ENCODE results near the gene SLC25A29. TPM values are rescaled to one million over a fixed set of nuclear protein-coding genes. Genes with fewer than 3 reads are reported as not detected.

The SLC25A29 gene
- total RNA-seq, 1 donor, result 19.9 TPM

DNA sequence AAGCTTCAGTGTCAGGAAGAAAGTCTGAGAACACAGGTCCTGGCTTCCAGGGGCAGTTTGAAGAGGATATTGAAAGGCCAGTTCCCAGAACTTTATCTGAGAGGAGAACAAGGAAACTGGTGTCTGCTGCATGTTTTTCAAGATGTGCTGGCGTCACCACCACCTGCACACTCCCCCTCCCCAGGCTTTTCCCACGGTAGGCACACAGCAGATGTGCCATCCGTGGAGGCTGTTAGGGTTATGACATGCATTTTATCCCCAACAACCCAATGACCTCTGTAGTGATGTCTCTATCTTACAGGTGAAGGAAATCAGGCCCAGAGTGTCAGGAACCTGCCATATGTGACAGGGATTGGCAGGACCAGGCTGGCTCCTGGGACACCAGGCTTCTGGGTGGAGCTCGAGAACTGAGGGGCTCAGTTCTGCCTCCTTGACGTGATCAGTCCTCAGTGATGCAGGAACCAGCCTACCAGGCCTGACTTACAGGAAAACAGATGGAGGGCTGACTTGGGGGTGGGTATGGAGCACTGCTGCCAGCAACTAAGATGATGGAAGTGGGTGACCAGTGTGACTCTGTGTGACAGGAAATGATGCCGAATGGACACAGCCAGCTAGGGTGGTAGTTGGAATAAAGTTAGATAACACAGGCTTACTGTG is 33.6 kb upstream of the SLC25A29 start:
- peak; percentile 14 for DNase-seq (ENCODE audit: insufficient read length, low spot score, missing footprints)
- Histone ChIP-seq H3K9me3 (ENCODE audit: low read depth, low read length) (no peaks in the 10 kb centered on the region), H3K4me2 (ENCODE audit: insufficient read depth, low read length) (no peak overlapping the region), H2AFZ (ENCODE audit: low read length) (no peak overlapping the region), H3K4me1 (ENCODE audit: insufficient read depth, low read length) (peaks cover 10% of the 10 kb centered on the region), H3K36me3 (ENCODE audit: insufficient read depth, low read length) (peaks cover 51% of the 10 kb centered on the region), H4K20me1 (ENCODE audit: insufficient read depth, low read length) (no peaks in the 10 kb centered on the region), H3K27ac (ENCODE audit: low read depth, low read length) (peak overlapping the region; percentile 80), H3K4me3 (ENCODE audit: insufficient read depth, low read length) (no peak overlapping the region), H3K79me2 (ENCODE audit: insufficient read depth, low read length) (no peaks in the 10 kb centered on the region), H3K27me3 (ENCODE audit: insufficient read depth, low read length) (no peaks in the 10 kb centered on the region)
- TF ChIP-seq, protein P1, sequence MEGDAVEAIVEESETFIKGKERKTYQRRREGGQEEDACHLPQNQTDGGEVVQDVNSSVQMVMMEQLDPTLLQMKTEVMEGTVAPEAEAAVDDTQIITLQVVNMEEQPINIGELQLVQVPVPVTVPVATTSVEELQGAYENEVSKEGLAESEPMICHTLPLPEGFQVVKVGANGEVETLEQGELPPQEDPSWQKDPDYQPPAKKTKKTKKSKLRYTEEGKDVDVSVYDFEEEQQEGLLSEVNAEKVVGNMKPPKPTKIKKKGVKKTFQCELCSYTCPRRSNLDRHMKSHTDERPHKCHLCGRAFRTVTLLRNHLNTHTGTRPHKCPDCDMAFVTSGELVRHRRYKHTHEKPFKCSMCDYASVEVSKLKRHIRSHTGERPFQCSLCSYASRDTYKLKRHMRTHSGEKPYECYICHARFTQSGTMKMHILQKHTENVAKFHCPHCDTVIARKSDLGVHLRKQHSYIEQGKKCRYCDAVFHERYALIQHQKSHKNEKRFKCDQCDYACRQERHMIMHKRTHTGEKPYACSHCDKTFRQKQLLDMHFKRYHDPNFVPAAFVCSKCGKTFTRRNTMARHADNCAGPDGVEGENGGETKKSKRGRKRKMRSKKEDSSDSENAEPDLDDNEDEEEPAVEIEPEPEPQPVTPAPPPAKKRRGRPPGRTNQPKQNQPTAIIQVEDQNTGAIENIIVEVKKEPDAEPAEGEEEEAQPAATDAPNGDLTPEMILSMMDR (IDR thresholded peaks at IDR 0.05; ENCODE audit: extremely low read depth, low read depth, low read length), result no peak

DNA sequence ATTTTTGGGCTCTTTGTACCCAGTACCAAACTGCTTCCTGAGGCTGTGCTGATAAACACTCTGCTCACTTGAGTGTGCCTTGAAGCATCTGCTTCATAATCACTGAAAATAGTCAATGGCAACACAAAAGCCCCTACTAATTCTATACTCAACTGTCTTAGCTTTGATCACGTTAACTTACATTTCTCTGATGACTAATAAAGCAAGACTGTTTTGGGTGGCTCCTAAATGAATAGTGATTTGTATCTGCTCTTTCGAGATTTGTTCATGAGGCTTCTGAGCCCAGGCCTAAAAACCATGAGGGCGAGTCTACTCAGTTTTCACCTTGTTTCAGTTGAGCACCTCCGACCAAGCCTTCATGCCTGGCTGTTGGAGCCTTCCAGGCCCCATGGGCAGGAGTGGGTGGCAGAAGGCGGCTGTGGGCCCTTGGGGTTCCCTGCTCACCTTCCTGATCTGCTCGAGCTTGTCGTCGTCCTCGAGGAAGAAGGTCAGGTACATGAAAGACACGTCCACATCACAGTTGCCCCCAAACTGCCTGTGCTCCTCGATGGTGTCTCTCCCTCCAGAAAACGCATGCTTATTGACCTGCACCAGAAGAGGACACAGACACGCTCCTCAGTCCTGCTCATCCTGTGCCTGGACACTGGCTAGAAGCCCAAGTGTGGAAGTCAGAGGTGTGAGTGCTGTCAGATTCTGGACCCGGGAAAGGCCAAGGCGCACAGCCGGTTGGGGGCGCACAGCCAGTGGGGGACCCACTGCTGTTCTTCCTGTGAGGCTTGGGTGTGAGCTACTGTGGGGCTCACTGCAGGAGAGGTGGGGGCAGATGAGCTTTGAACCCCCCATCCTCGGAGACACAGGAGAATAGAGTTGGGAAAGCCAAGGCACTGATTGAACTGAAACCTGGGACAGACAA is 30.6 kb upstream of the SLC25A29 start:
- no peaks in the 10 kb centered on the region for H4K20me1 ChIP-seq (ENCODE audit: insufficient read depth, low read length)
- H2AFZ ChIP-seq (ENCODE audit: low read length), result no peak overlapping the region
- peaks cover 41% of the 10 kb centered on the region for H3K36me3 ChIP-seq (ENCODE audit: insufficient read depth, low read length)
- H3K4me3 ChIP-seq (ENCODE audit: insufficient read depth, low read length), result no peak overlapping the region
- H3K27ac ChIP-seq (ENCODE audit: low read depth, low read length), result no peak overlapping the region
- TF ChIP-seq, protein P1 (IDR thresholded peaks at IDR 0.05; ENCODE audit: extremely low read depth, low read depth, low read length), result no peak
- H3K79me2 ChIP-seq (ENCODE audit: insufficient read depth, low read length), result no peaks in the 10 kb centered on the region
- DNase-seq (ENCODE audit: insufficient read length, low spot score, missing footprints), result peak; percentile 49
- no peak overlapping the region for H3K4me2 ChIP-seq (ENCODE audit: insufficient read depth, low read length)
- H3K9me3 ChIP-seq (ENCODE audit: low read depth, low read length), result no peaks in the 10 kb centered on the region
- H3K27me3 ChIP-seq (ENCODE audit: insufficient read depth, low read length), result no peaks in the 10 kb centered on the region
- peaks cover 8% of the 10 kb centered on the region for H3K4me1 ChIP-seq (ENCODE audit: insufficient read depth, low read length)

DNA sequence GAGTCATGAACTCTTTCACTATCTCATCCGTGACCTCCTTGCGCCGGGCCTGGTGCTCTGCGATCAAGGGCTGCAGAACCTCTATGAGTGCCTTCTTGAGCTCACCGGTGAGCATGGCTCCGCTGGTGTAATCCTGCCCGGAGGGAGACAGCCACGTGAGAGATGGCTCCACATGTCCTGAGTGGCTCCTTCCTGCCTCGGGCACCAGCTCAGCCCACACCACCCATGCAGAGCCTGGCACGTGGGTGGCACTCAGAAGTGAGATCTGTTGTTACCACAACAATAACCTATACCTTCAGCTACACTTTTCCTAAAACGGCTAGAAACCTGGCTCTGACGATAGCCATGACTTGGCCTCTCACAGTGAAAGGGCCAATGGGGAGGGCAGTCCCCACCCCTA is 28.7 kb upstream of the SLC25A29 start:
- no peaks in the 10 kb centered on the region for H3K9me3 ChIP-seq (ENCODE audit: low read depth, low read length)
- no peaks in the 10 kb centered on the region for H4K20me1 ChIP-seq (ENCODE audit: insufficient read depth, low read length)
- TF ChIP-seq, protein P1 (IDR thresholded peaks at IDR 0.05; ENCODE audit: extremely low read depth, low read depth, low read length), result no peak
- H2AFZ ChIP-seq (ENCODE audit: low read length), result no peak overlapping the region
- DNase-seq (ENCODE audit: insufficient read length, low spot score, missing footprints), result peak; percentile 66
- no peak overlapping the region for H3K4me3 ChIP-seq (ENCODE audit: insufficient read depth, low read length)
- no peaks in the 10 kb centered on the region for H3K79me2 ChIP-seq (ENCODE audit: insufficient read depth, low read length)
- H3K36me3 ChIP-seq (ENCODE audit: insufficient read depth, low read length), result peaks cover 33% of the 10 kb centered on the region
- no peak overlapping the region for H3K27ac ChIP-seq (ENCODE audit: low read depth, low read length)
- no peaks in the 10 kb centered on the region for H3K4me1 ChIP-seq (ENCODE audit: insufficient read depth, low read length)
- no peaks in the 10 kb centered on the region for H3K27me3 ChIP-seq (ENCODE audit: insufficient read depth, low read length)
- no peak overlapping the region for H3K4me2 ChIP-seq (ENCODE audit: insufficient read depth, low read length)

DNA sequence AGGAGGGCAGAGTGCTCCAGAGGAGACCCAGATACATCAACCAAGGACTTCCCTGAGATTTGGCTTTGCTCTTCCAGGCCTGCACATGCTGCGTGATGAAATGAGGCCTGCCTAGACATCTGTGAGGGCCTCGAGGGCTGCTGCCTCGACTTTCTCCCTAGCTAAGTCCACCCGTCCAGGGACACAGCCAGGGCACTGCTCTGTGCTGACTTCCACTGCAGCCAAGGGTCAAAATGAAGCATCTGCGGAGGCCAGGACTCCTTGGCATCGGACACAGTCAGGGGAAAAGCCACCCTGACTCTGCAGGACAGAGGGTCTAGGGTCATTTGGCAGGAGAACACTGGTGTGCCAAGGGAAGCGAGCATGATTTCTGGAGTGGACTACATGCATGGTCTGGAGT is 27.6 kb upstream of the SLC25A29 start:
- no peak overlapping the region for H3K4me3 ChIP-seq (ENCODE audit: insufficient read depth, low read length)
- no peaks in the 10 kb centered on the region for H3K79me2 ChIP-seq (ENCODE audit: insufficient read depth, low read length)
- peak; percentile 62 for DNase-seq (ENCODE audit: insufficient read length, low spot score, missing footprints)
- peaks cover 29% of the 10 kb centered on the region for H3K36me3 ChIP-seq (ENCODE audit: insufficient read depth, low read length)
- no peaks in the 10 kb centered on the region for H3K27me3 ChIP-seq (ENCODE audit: insufficient read depth, low read length)
- no peaks in the 10 kb centered on the region for H3K9me3 ChIP-seq (ENCODE audit: low read depth, low read length)
- H4K20me1 ChIP-seq (ENCODE audit: insufficient read depth, low read length), result no peaks in the 10 kb centered on the region
- no peak overlapping the region for H2AFZ ChIP-seq (ENCODE audit: low read length)
- TF ChIP-seq, protein P1 (IDR thresholded peaks at IDR 0.05; ENCODE audit: extremely low read depth, low read depth, low read length), result no peak
- H3K27ac ChIP-seq (ENCODE audit: low read depth, low read length), result no peak overlapping the region
- H3K4me1 ChIP-seq (ENCODE audit: insufficient read depth, low read length), result no peaks in the 10 kb centered on the region
- no peak overlapping the region for H3K4me2 ChIP-seq (ENCODE audit: insufficient read depth, low read length)

Measured in osteoblast (primary cell).